Measurements from ENCODE around the gene NR6A1. TPM values are rescaled to one million over a fixed set of nuclear protein-coding genes. Genes with fewer than 3 reads are reported as not detected.

NR6A1 gene
- total and polyA plus RNA-seq, 2 of the 13 experiments (the other 11 are each of a cell fraction or from before 2014, with no cell fraction given) = 28.1 to 31.5 TPM

- TF ChIP-seq GPN1 (CRISPR knock-in tag; IDR thresholded peaks at IDR 0.05; ENCODE audit: borderline replicate concordance) (no peak), ZNF549 (CRISPR knock-in tag; IDR thresholded peaks at IDR 0.05) (no peak), TBX2 (CRISPR knock-in tag; IDR thresholded peaks at IDR 0.05; ENCODE audit: borderline replicate concordance) (peak; percentile 54; the same call in 1 of the 2 replicates), ZFAT (CRISPR knock-in tag; conservative IDR thresholded peaks at IDR 0.05) (no peak), FOXO1 (CRISPR knock-in tag; IDR thresholded peaks at IDR 0.05) (0 out of 2 replicates have a peak, but pooled peaks have one; percentile 18), PHF8 (CRISPR knock-in tag; IDR thresholded peaks at IDR 0.05) (no peak), NCOR1 (IDR thresholded peaks at IDR 0.05; ENCODE audit: borderline replicate concordance, low read length) (peak; percentile 70; the same call in 1 of the 2 replicates), REPIN1 (CRISPR knock-in tag; IDR thresholded peaks at IDR 0.05; ENCODE audit: borderline replicate concordance, low read depth) (0 out of 2 replicates have a peak, but pooled peaks have one; percentile 36), ZMYM4 (CRISPR knock-in tag; IDR thresholded peaks at IDR 0.05) (peak; percentile 67), GATAD2A (CRISPR knock-in tag; IDR thresholded peaks at IDR 0.05) (peak; percentile 38; the same call in 1 of the 2 replicates), ETV5 (CRISPR knock-in tag; IDR thresholded peaks at IDR 0.05; ENCODE audit: borderline replicate concordance) (no peak), ZNF329 (CRISPR knock-in tag; IDR thresholded peaks at IDR 0.05; ENCODE audit: low read depth) (no peak), HOXA7 (CRISPR knock-in tag; IDR thresholded peaks at IDR 0.05) (no peak), MXD4 (CRISPR knock-in tag; IDR thresholded peaks at IDR 0.05) (no peak), ZNF143 (CRISPR knock-in tag; IDR thresholded peaks at IDR 0.05) (no peak), PPARG (CRISPR knock-in tag; conservative IDR thresholded peaks at IDR 0.05) (peak; percentile 65), HOMEZ (CRISPR knock-in tag; IDR thresholded peaks at IDR 0.05; ENCODE audit: low read depth) (peak; percentile 60; the same call in 1 of the 2 replicates), SOX6 (IDR thresholded peaks at IDR 0.05) (no peak), SOX6 (CRISPR knock-in tag; IDR thresholded peaks at IDR 0.05) (peak; percentile 75), RXRA (CRISPR knock-in tag; IDR thresholded peaks at IDR 0.05) (peak; percentile 87; the same call in 1 of the 2 replicates), CREB1 (IDR thresholded peaks at IDR 0.05) (no peak), CREB1 (CRISPR knock-in tag; IDR thresholded peaks at IDR 0.05) (0 out of 2 replicates have a peak, but pooled peaks have one; percentile 25), ZNF317 (CRISPR knock-in tag; IDR thresholded peaks at IDR 0.05) (no peak), SOX5 (CRISPR knock-in tag; IDR thresholded peaks at IDR 0.05; ENCODE audit: borderline replicate concordance) (peak; percentile 47; the same call in 1 of the 2 replicates), ZNF136 (CRISPR knock-in tag; IDR thresholded peaks at IDR 0.05; ENCODE audit: low read depth) (0 out of 2 replicates have a peak, but pooled peaks have one; percentile 52), ZEB1 (IDR thresholded peaks at IDR 0.05; ENCODE audit: insufficient replicate concordance, low read depth) (no peak), TBL1XR1 (IDR thresholded peaks at IDR 0.05; ENCODE audit: borderline replicate concordance, low read length, partially characterized antibody) (peak; percentile 91), EP300 (IDR thresholded peaks at IDR 0.05; ENCODE audit: low read depth in 2 of 2, low read length in 2 of 2) (peak in 1 of 2 experiments; percentile 30; a peak in 1 of 4 replicates), EP300 (CRISPR knock-in tag; IDR thresholded peaks at IDR 0.05; ENCODE audit: borderline replicate concordance) (no peak), HDAC1 (CRISPR knock-in tag; IDR thresholded peaks at IDR 0.05) (0 out of 2 replicates have a peak, but pooled peaks have one; percentile 29), ELF1 (CRISPR knock-in tag; IDR thresholded peaks at IDR 0.05) (peak; percentile 36; the same call in 1 of the 2 replicates), ELF3 (CRISPR knock-in tag; IDR thresholded peaks at IDR 0.05) (peak; percentile 50; the same call in 1 of the 2 replicates), RXRB (CRISPR knock-in tag; IDR thresholded peaks at IDR 0.05; ENCODE audit: borderline replicate concordance) (peak; percentile 96), THAP7 (CRISPR knock-in tag; IDR thresholded peaks at IDR 0.05) (no peak)
Observed at GRCh38 chr9:124725068-124725452, 46.1 kb downstream of the NR6A1 start (continued).
